Epithelial cell of esophagus (primary cell): ENCODE results near the gene FHOD3.

Experiments used
- DNase-seq: peaks from one replicate; pipeline ENCODE4 v3.0.0; 2010; ENCODE audit warnings: low read depth
- H3K4me3 ChIP-seq: 2 replicates; pipeline ENCODE4 v1.5.1; 2011; ENCODE audit warnings: mild to moderate bottlenecking, low read length, control low read depth
- TF ChIP-seq, protein P1 (sequence below): IDR thresholded peaks from 2 replicates; pipeline ENCODE4 v1.5.1; 2011; ENCODE audit warnings: low read depth, mild to moderate bottlenecking, low read length, control low read depth, inconsistent platforms; ENCODE audit not compliant: insufficient read depth; ENCODE audit errors: missing control alignments

The FHOD3 gene

GRCh38 chr18:36676629-36677028 is 379.1 kb downstream of the FHOD3 start:
- DNase-seq: no peak
- TF ChIP-seq, protein P1, sequence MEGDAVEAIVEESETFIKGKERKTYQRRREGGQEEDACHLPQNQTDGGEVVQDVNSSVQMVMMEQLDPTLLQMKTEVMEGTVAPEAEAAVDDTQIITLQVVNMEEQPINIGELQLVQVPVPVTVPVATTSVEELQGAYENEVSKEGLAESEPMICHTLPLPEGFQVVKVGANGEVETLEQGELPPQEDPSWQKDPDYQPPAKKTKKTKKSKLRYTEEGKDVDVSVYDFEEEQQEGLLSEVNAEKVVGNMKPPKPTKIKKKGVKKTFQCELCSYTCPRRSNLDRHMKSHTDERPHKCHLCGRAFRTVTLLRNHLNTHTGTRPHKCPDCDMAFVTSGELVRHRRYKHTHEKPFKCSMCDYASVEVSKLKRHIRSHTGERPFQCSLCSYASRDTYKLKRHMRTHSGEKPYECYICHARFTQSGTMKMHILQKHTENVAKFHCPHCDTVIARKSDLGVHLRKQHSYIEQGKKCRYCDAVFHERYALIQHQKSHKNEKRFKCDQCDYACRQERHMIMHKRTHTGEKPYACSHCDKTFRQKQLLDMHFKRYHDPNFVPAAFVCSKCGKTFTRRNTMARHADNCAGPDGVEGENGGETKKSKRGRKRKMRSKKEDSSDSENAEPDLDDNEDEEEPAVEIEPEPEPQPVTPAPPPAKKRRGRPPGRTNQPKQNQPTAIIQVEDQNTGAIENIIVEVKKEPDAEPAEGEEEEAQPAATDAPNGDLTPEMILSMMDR: no peak
- H3K4me3 ChIP-seq: no peak overlapping the region

DNA sequence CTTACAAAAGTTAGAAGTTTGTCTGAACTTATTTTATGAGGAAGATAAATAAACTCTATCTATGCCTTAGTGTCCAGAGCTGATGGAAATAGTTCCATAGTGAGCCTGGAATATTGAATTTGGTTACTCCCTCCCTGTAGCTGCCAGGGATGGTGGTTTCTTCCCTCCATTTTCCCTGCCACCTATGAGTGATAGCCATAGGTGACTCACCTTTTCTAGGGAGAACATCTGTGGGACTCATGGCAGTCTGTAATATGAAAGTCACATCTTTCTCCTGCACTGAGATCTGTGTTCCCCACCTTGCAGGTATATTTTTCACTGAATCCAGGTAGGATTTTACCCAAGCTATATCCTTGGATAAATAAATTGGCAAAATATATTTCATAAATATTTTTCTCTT is 382.5 kb downstream of the FHOD3 start:
- peak; percentile 34 for DNase-seq
- no peak overlapping the region for H3K4me3 ChIP-seq
- TF ChIP-seq, protein P1: no peak

GRCh38 chr18:36685580-36685979 is 388.1 kb downstream of the FHOD3 start:
- TF ChIP-seq, protein P1: no peak
- H3K4me3 ChIP-seq: no peak overlapping the region
- DNase-seq: no peak

DNA sequence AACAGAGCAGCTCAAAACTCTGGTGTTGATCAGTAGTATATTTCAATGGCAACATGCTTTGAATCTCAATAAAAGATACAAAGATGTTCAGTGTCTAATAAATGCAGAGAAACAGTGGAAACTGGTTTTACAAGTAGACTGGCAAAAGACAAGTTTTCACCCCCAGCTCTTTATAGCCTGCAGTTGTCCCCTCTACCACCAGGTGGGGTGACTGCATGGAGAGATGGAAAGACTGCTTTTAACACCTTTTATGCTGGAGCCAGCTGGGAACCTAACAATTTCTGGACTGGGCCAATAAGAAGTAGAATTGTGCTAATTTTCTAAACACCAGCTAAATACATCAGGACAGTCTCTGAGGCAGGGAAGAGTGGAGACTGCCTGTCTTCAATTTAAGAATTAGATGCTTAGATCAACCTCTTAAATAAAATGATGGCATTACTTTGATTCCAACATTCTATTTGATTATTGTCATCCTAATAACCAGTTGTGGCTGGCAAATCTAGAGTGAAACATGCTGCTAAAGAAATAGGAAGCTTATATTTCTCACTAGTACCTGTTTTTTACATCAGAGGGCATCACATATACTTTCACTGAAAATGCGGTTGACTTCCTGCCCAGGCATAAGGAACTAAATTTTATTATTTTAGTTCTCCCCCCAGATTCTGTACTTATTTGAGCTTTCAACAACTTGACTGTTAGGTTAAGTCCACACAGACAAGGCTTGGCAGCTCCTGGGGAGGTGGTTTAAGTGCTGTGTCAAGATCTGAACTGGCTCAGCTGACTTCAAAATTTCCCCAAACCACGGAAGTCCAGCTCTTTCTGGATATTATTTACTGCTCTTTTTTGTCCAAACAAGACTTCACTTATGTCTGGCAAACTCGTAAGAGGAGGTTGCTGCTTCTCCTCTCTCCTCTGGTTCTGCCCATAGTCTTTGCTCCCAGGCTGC is 390.8 kb downstream of the FHOD3 start:
- DNase-seq: peak; percentile 81
- TF ChIP-seq, protein P1: peak; percentile 99
- H3K4me3 ChIP-seq: no peak overlapping the region

- no peak for DNase-seq
- TF ChIP-seq, protein P1: no peak
- H3K4me3 ChIP-seq: no peak overlapping the region
Observed at GRCh38 chr18:36692371-36692770, 394.9 kb downstream of the FHOD3 start.

GRCh38 chr18:36692921-36693332 is 395.4 kb downstream of the FHOD3 start:
- DNase-seq: no peak
- TF ChIP-seq, protein P1: no peak
- no peak overlapping the region for H3K4me3 ChIP-seq
